Mesothelial cell of epicardium (in vitro differentiated cells): ENCODE results near the gene RTN4. TPM values are rescaled to one million over a fixed set of nuclear protein-coding genes. Genes with fewer than 3 reads are reported as not detected.

Source experiments
- DNase-seq, 2 experiments: peaks; one replicate each; pipeline ENCODE4 v3.0.0; 2021; ENCODE audit warnings: low spot score in 2 of 2; ENCODE audit not compliant: unreplicated experiment in 2 of 2
- H3K27ac Mint-ChIP-seq: 2 replicates; pipeline ENCODE4 v1.8.0; 2021; ENCODE audit warnings: mixed read lengths
- H3K27me3 Mint-ChIP-seq: 2 replicates; pipeline ENCODE4 v1.8.0; 2021; ENCODE audit warnings: low read depth, mixed read lengths
- H3K36me3 Mint-ChIP-seq: 2 replicates; pipeline ENCODE4 v1.8.0; 2021; ENCODE audit warnings: mixed read lengths
- H3K4me1 Mint-ChIP-seq: 2 replicates; pipeline ENCODE4 v1.8.0; 2021; ENCODE audit warnings: mixed read lengths
- H3K4me3 Mint-ChIP-seq: 2 replicates; pipeline ENCODE4 v1.8.0; 2021; ENCODE audit warnings: mild to moderate bottlenecking, moderate library complexity, mixed read lengths
- H3K9me3 Mint-ChIP-seq: 2 replicates; pipeline ENCODE4 v1.8.0; 2021; ENCODE audit warnings: mixed read lengths
- total RNA-seq: library from RNA; stranded (reverse); gene quantifications from 3 replicates; pipeline ENCODE4 v1.2.1, GENCODE V29; 2021
- TF ChIP-seq, protein P1 (sequence below): fragments of 200-600 bp; sonication (generic); IDR thresholded peaks from one replicate; pipeline ENCODE4 v1.5.0; 2021; ENCODE audit warnings: antibody characterized with exemption; ENCODE audit not compliant: unreplicated experiment

RTN4 gene
- total RNA-seq, 1 donor from 2014 or later: 178 TPM

DNA sequence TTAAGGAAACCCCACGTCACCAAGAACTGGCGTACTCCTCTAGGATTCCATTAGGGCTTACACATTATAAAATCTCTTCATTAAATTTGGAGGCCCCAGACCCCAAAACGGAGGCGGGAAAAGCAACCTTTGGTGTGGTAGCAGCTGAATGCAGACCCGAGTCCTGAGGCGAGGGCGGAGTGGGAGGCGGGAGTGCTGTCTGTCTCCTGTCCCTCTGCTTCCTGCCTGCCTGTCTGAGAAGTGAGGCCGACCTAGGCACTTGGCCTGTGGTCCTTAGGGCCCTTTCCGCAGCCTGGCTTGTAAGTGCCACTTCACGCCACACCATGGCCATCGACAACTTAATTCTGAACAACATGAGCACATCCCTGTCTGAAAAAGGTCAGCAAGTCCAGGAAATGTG lies 102.1 kb downstream of the RTN4 start:
- H3K27me3 Mint-ChIP-seq: no peaks in the 10 kb centered on the region
- DNase-seq: no peak
- no peaks in the 10 kb centered on the region for H3K9me3 Mint-ChIP-seq
- TF ChIP-seq, protein P1, sequence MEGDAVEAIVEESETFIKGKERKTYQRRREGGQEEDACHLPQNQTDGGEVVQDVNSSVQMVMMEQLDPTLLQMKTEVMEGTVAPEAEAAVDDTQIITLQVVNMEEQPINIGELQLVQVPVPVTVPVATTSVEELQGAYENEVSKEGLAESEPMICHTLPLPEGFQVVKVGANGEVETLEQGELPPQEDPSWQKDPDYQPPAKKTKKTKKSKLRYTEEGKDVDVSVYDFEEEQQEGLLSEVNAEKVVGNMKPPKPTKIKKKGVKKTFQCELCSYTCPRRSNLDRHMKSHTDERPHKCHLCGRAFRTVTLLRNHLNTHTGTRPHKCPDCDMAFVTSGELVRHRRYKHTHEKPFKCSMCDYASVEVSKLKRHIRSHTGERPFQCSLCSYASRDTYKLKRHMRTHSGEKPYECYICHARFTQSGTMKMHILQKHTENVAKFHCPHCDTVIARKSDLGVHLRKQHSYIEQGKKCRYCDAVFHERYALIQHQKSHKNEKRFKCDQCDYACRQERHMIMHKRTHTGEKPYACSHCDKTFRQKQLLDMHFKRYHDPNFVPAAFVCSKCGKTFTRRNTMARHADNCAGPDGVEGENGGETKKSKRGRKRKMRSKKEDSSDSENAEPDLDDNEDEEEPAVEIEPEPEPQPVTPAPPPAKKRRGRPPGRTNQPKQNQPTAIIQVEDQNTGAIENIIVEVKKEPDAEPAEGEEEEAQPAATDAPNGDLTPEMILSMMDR: no peak
- H3K4me1 Mint-ChIP-seq: no peaks in the 10 kb centered on the region
- no peak overlapping the region for H3K4me3 Mint-ChIP-seq
- no peak overlapping the region for H3K27ac Mint-ChIP-seq
- H3K36me3 Mint-ChIP-seq: no peaks in the 10 kb centered on the region

DNA sequence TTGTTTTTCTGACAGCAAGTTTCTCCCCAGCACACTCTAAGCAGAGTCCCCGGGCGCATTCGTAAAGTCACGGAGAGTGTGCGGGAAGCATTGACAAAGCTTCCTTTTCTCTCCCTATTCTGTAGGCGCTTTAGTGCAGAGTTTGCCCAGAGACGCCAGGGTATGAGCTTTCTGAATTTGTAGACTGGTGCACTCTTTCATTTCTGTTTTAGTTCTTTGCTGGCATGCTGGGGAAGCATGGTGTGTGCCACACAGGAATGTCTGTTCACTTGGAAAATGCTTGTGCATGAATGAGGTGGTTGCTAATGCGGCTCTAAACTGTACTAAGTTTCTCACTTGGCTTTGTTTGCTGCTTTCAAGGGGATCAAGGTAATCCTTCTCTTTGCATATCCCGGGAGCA lies 102.6 kb downstream of the RTN4 start:
- TF ChIP-seq, protein P1: no peak

DNA sequence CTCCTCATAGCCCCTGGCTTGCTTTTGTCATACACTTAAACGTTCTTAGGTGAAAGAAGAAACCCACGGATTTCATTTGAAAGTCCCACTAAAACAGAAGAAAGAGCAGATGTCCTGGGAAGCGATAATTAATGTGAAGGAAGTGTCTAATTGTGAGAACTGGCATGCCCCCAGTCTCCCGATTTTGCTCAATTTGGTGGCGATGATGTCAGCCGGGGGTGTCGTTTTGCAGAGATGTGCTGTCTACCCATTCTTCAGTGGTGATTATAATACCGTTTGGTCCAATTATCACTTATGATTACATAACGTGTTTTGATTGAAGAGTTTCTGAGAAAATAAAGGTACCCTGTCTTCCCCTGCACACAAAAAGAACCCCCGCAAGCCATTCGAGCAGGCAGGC lies 103.1 kb downstream of the RTN4 start:
- TF ChIP-seq, protein P1: no peak
- Mint-ChIP-seq H3K27ac (no peak overlapping the region), H3K9me3 (no peaks in the 10 kb centered on the region), H3K4me1 (no peaks in the 10 kb centered on the region), H3K4me3 (no peak overlapping the region), H3K36me3 (no peaks in the 10 kb centered on the region), H3K27me3 (no peaks in the 10 kb centered on the region)
- DNase-seq: no peak

More for the DNA sequence above, 102.6 kb downstream of the RTN4 start:
- H3K4me3 Mint-ChIP-seq: no peak overlapping the region
- no peak overlapping the region for H3K27ac Mint-ChIP-seq
- no peak for DNase-seq
- no peaks in the 10 kb centered on the region for H3K27me3 Mint-ChIP-seq
- H3K4me1 Mint-ChIP-seq: no peaks in the 10 kb centered on the region
- H3K36me3 Mint-ChIP-seq: no peaks in the 10 kb centered on the region
- H3K9me3 Mint-ChIP-seq: no peaks in the 10 kb centered on the region

DNA sequence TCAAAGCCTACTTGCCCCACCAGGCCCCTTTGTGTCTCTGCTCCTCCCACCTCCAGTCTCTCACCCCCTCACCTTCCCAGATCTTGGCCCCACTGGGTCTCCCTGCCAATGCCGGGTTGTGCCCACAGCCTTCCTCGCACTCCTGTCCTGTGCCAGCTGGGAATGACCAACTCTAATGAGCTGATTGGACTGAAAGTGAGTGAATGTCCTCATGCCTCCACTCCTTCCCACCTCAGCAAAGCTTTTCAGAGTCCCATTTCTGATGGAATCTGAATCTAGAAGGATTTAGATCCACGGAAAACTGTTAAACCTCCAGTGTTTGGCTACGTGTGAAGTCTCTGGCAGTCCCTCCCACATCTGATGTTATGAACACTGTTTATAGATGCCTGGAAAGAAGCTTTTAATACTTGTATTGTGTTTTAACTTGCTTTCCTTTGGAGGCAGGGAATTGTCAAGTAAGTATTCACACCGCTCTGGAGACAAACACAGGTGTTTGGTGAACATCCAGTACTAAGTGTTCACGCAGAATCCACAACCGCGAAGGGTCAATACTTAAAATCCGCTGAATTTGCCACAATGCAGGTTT lies 103.9 kb downstream of the RTN4 start:
- DNase-seq: no peak
- Mint-ChIP-seq H3K4me1 (no peaks in the 10 kb centered on the region), H3K27ac (no peak overlapping the region), H3K27me3 (no peaks in the 10 kb centered on the region), H3K9me3 (no peaks in the 10 kb centered on the region), H3K4me3 (no peak overlapping the region), H3K36me3 (no peaks in the 10 kb centered on the region)
- TF ChIP-seq, protein P1: no peak

DNA sequence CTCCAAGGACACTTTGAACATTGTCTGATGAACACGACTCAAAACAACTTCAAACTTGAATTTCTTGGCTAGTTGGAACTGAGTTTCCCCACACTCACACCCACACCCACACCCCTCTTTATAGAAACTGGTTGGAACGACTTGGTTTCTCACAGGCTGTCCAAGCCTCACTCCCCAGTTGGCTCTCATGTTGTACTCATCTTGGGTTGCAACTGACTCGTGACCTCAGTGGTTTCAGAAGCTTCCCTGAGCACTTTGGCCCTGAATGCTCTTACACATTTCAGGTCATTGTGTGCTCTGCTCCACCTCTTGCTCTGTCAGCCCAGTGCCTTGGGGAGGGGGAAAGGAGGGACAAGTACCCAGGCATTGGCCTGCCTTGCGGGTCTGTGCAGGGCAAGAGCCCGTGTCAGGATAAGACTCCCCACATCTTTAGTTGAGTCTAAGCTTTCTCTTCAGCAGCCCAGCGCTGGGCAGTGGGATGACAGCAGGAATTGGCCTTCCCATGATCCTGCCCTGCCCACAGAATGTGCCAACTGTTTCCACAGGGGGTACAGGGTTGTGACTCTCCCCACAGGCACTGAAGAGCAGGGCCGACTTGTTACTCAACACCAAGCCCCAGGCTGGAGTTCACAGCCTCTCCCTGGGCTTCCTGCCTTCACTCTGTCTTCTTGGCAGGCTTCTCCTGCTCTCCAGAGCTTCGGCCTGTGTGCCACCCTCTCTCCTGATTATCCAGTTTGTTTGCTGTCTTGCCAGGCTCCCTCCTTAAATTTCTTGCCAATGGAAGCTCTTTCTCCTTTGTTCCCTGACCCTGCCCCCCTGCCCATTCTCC lies 104.6 kb downstream of the RTN4 start:
- H3K27ac Mint-ChIP-seq: no peak overlapping the region
- DNase-seq: no peak
- H3K4me3 Mint-ChIP-seq: no peak overlapping the region
- no peaks in the 10 kb centered on the region for H3K4me1 Mint-ChIP-seq
- H3K9me3 Mint-ChIP-seq: no peaks in the 10 kb centered on the region
- H3K27me3 Mint-ChIP-seq: no peaks in the 10 kb centered on the region
- H3K36me3 Mint-ChIP-seq: no peaks in the 10 kb centered on the region
- TF ChIP-seq, protein P1: no peak
